Measurements from ENCODE around the gene FARS2.

The FARS2 gene

DNA sequence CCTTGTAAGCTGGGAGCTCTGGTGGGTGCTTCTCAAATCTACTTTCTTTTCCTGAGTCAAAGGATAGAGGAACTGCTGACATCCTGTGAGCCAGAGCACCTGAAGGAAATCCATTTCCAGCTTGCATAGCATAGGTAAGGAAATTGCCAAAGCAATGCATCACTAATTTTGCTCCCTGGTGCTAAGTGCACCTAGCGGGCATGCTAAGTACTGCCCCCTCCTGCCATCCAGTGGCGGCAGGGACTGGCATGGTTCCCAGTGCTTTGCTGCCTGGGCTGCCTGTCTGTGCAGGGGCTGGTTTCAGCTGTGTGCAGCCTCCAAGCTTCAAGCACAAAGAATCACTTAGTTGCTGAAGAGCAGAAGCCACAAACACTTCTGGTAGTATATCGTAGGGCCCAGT, 63.9 kb downstream of the FARS2 start:
- H3K4me3 ChIP-seq (ENCODE audit: low read length), result no peak overlapping the region
- H3K27me3 ChIP-seq (ENCODE audit: insufficient read depth, low read length), result no peaks in the 10 kb centered on the region
- H3K36me3 ChIP-seq (ENCODE audit: insufficient read depth, low read length), result peaks cover 5% of the 10 kb centered on the region
- no peaks in the 10 kb centered on the region for H3K4me1 ChIP-seq (ENCODE audit: insufficient read depth, low read length)
- no peak overlapping the region for H2AFZ ChIP-seq (ENCODE audit: low read depth, low read length)
- peaks cover 11% of the 10 kb centered on the region for H3K9me3 ChIP-seq (ENCODE audit: low read length)

DNA sequence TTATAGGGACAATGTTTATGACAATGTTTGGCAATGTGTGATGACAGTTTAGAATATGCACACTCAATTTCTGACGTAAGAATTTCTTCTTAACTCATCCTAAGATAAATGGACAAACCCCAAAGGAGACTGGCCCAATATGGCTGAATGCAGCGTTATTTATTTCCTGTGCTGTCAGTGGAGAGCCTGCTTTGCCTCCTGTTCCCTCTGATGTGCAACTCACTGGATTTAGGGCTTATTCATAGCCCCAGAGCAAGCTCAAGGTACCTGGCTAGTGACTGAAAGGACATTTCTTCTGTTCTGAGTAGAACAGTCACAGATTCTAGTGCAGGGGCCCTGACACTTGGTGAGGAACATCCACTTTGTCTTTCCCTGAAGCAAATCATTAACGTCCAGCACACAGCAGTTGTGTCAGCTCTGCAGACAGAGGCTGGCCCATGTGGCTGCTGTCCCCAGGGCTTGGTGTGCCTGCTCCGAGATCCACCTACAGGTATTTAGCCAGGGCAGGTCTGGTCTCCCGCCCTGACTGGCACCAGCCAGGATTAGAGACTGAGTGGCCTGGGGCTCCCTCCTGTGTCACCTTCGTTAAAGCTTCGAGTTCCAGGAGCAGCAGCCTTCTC, 64.8 kb downstream of the FARS2 start:
- H3K4me3 ChIP-seq (ENCODE audit: low read length), result no peak overlapping the region
- H3K4me1 ChIP-seq (ENCODE audit: insufficient read depth, low read length), result no peaks in the 10 kb centered on the region
- peaks cover 11% of the 10 kb centered on the region for H3K9me3 ChIP-seq (ENCODE audit: low read length)
- H2AFZ ChIP-seq (ENCODE audit: low read depth, low read length), result no peak overlapping the region
- H3K27me3 ChIP-seq (ENCODE audit: insufficient read depth, low read length), result no peaks in the 10 kb centered on the region
- peaks cover 5% of the 10 kb centered on the region for H3K36me3 ChIP-seq (ENCODE audit: insufficient read depth, low read length)

GRCh38 chr6:5328800-5329199, 67.5 kb downstream of the FARS2 start:
- Histone ChIP-seq H3K36me3 (ENCODE audit: insufficient read depth, low read length) (peaks cover 5% of the 10 kb centered on the region), H3K9me3 (ENCODE audit: low read length) (peaks cover 10% of the 10 kb centered on the region), H3K27me3 (ENCODE audit: insufficient read depth, low read length) (no peaks in the 10 kb centered on the region), H2AFZ (ENCODE audit: low read depth, low read length) (no peak overlapping the region), H3K4me1 (ENCODE audit: insufficient read depth, low read length) (peaks cover 1% of the 10 kb centered on the region), H3K4me3 (ENCODE audit: low read length) (no peak overlapping the region)

DNA sequence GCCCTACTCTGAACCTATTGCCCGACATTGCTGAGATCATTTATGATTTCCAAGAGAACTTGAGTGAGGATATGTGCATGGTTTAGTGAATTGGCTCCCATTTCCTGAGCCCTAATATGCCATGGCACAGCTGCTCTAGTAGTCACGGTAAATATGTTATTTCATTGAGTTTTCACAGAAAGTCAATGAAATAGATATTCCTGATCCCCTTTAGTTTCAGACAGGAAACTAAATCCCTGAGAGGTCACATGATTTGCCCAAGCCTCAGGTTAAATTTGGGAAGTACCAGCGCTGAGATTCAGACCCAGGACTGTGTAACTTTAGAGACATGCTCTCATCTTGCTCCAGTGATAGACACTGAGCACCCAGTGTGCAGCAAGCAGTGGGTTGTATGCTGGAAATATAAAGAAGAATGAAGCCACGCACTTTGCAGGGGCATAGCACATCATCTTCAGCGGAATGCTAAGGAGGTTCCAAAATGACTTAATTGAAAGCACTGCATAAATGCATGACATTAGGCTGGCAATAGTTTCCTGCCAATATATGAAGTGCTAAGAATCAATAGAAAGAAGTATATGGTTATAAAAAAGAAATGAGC, 70.6 kb downstream of the FARS2 start:
- Histone ChIP-seq H3K9me3 (ENCODE audit: low read length) (peaks cover 2% of the 10 kb centered on the region), H3K4me1 (ENCODE audit: insufficient read depth, low read length) (peaks cover 1% of the 10 kb centered on the region)

GRCh38 chr6:5333658-5334057, 72.3 kb downstream of the FARS2 start:
- no peaks in the 10 kb centered on the region for H3K36me3 ChIP-seq (ENCODE audit: insufficient read depth, low read length)

More for the DNA sequence above, 70.6 kb downstream of the FARS2 start:
- Histone ChIP-seq H3K36me3 (ENCODE audit: insufficient read depth, low read length) (no peaks in the 10 kb centered on the region), H3K4me3 (ENCODE audit: low read length) (no peak overlapping the region), H2AFZ (ENCODE audit: low read depth, low read length) (no peak overlapping the region), H3K27me3 (ENCODE audit: insufficient read depth, low read length) (no peaks in the 10 kb centered on the region)

GRCh38 chr6:5334341-5334740, 73.0 kb downstream of the FARS2 start:
- Histone ChIP-seq H3K27me3 (ENCODE audit: insufficient read depth, low read length) (no peaks in the 10 kb centered on the region), H2AFZ (ENCODE audit: low read depth, low read length) (no peak overlapping the region), H3K4me1 (ENCODE audit: insufficient read depth, low read length) (peaks cover 1% of the 10 kb centered on the region), H3K9me3 (ENCODE audit: low read length) (no peaks in the 10 kb centered on the region), H3K36me3 (ENCODE audit: insufficient read depth, low read length) (no peaks in the 10 kb centered on the region), H3K4me3 (ENCODE audit: low read length) (no peak overlapping the region)

More at GRCh38 chr6:5333658-5334057, 72.3 kb downstream of the FARS2 start:
- H3K4me3 ChIP-seq (ENCODE audit: low read length), result no peak overlapping the region
- H3K27me3 ChIP-seq (ENCODE audit: insufficient read depth, low read length), result no peaks in the 10 kb centered on the region
- no peaks in the 10 kb centered on the region for H3K9me3 ChIP-seq (ENCODE audit: low read length)
- no peak overlapping the region for H2AFZ ChIP-seq (ENCODE audit: low read depth, low read length)
- peaks cover 1% of the 10 kb centered on the region for H3K4me1 ChIP-seq (ENCODE audit: insufficient read depth, low read length)

DNA sequence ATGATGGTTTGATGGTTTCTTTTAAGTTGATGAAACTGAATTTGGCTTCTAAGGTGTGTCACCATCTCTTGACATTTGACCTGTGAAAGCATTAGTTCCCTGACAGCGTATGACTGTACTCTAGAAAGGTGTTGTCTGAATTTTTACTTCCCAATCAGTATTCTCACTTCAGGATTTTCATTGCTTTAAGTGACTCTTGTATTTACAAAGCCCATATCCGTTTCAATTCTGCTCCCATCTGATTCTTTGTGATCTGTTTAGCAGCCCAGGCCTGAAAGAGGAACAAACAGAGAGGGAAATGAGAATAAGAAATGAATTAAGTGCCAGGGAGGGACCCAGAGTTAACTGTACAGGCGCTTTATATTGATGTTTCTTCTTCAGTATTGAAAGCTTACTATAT, 73.7 kb downstream of the FARS2 start:
- peaks cover 1% of the 10 kb centered on the region for H3K4me1 ChIP-seq (ENCODE audit: insufficient read depth, low read length)
- H3K36me3 ChIP-seq (ENCODE audit: insufficient read depth, low read length), result no peaks in the 10 kb centered on the region
- H3K4me3 ChIP-seq (ENCODE audit: low read length), result no peak overlapping the region
- no peaks in the 10 kb centered on the region for H3K27me3 ChIP-seq (ENCODE audit: insufficient read depth, low read length)
- H2AFZ ChIP-seq (ENCODE audit: low read depth, low read length), result no peak overlapping the region
- no peaks in the 10 kb centered on the region for H3K9me3 ChIP-seq (ENCODE audit: low read length)

GRCh38 chr6:5337573-5337972, 76.3 kb downstream of the FARS2 start:
- no peaks in the 10 kb centered on the region for H3K4me1 ChIP-seq (ENCODE audit: insufficient read depth, low read length)
- no peak overlapping the region for H3K4me3 ChIP-seq (ENCODE audit: low read length)
- H3K9me3 ChIP-seq (ENCODE audit: low read length), result no peaks in the 10 kb centered on the region
- H2AFZ ChIP-seq (ENCODE audit: low read depth, low read length), result no peak overlapping the region
- no peaks in the 10 kb centered on the region for H3K36me3 ChIP-seq (ENCODE audit: insufficient read depth, low read length)
- H3K27me3 ChIP-seq (ENCODE audit: insufficient read depth, low read length), result no peaks in the 10 kb centered on the region

DNA sequence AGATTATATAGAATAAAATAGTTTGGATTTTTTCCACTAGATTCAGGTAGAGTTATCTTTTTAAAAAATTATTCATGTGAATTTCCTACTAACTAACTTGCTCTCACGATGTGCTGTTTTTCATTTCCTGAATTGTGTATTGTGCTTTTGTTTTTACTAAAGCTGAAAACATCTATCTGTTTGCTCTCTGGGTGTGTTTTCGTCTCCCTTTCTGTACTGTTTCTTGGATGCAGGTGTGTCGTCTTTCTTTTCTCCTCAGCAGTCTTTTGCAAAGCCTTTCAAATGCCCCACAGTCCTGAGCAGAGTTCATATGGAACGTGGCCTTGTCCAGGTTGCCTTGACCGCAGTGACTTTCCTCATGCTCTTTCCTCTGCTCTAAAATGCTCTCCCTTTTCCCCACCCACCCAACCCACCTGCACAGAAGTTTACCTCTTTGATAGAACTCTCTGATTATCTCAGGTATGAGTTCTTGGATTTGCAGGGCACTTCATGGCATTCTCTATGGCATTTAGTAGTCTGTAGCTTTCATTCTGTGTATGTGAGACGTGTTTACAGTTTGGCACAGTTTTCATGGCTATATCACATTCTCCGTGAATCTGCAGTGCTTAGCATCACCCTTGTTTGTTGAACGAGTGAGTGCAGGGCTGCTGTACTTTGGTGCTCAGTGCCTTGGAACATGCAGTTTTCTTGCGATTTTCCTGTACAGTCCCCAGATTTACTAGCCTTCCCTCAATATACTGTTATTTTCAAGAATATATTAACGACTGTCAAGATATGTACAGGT, 77.1 kb downstream of the FARS2 start:
- no peaks in the 10 kb centered on the region for H3K4me1 ChIP-seq (ENCODE audit: insufficient read depth, low read length)
- H3K27me3 ChIP-seq (ENCODE audit: insufficient read depth, low read length), result no peaks in the 10 kb centered on the region
- H2AFZ ChIP-seq (ENCODE audit: low read depth, low read length), result no peak overlapping the region
- H3K9me3 ChIP-seq (ENCODE audit: low read length), result no peaks in the 10 kb centered on the region
- H3K4me3 ChIP-seq (ENCODE audit: low read length), result no peak overlapping the region
- H3K36me3 ChIP-seq (ENCODE audit: insufficient read depth, low read length), result no peaks in the 10 kb centered on the region

GRCh38 chr6:5339786-5340185, 78.5 kb downstream of the FARS2 start:
- Histone ChIP-seq H3K36me3 (ENCODE audit: insufficient read depth, low read length) (no peaks in the 10 kb centered on the region), H3K4me3 (ENCODE audit: low read length) (no peak overlapping the region), H2AFZ (ENCODE audit: low read depth, low read length) (no peak overlapping the region), H3K27me3 (ENCODE audit: insufficient read depth, low read length) (no peaks in the 10 kb centered on the region), H3K9me3 (ENCODE audit: low read length) (no peaks in the 10 kb centered on the region), H3K4me1 (ENCODE audit: insufficient read depth, low read length) (no peaks in the 10 kb centered on the region)

DNA sequence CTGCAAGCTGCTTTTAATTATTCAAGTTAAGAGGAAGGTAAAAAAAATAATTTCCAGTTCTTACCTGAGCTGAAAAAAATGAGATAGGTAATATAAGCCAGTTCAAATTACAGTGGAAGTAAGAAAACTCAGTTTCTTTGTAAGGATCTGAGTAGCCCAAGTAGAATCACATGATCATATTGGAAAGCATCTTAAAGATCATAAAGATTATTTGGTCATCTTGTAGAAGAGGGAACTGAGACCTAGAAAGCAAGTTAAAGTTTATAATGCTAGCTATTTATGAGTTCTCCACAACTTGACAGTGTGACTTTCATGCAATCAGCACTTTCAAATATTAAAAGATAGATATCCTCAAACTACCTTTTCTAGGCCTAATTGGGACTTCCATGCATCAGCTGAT, 80.5 kb downstream of the FARS2 start:
- H2AFZ ChIP-seq (ENCODE audit: low read depth, low read length), result no peak overlapping the region
- no peaks in the 10 kb centered on the region for H3K9me3 ChIP-seq (ENCODE audit: low read length)
- no peaks in the 10 kb centered on the region for H3K4me1 ChIP-seq (ENCODE audit: insufficient read depth, low read length)
- no peaks in the 10 kb centered on the region for H3K36me3 ChIP-seq (ENCODE audit: insufficient read depth, low read length)
- no peaks in the 10 kb centered on the region for H3K27me3 ChIP-seq (ENCODE audit: insufficient read depth, low read length)
- no peak overlapping the region for H3K4me3 ChIP-seq (ENCODE audit: low read length)

DNA sequence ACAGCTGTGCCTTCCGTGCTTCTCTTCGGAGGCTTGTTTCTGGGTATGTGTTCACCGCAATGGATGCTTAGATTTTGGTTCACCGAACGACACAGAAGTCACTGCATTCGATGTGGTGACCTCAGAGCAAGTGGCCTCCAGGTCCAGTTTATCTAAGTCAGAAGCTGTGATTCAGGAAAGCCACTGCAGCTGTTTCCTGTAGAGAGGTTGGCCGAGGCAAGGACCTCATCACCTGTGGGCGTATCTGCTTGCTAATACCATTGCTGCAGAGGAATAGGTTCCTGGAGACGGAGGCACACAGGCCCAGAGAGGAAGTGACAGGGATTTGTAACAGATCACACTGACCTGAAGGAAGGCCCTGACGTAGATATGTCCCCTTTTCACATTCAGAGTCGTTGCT, 82.7 kb downstream of the FARS2 start:
- Histone ChIP-seq H3K36me3 (ENCODE audit: insufficient read depth, low read length) (no peaks in the 10 kb centered on the region), H3K4me1 (ENCODE audit: insufficient read depth, low read length) (no peaks in the 10 kb centered on the region), H3K27me3 (ENCODE audit: insufficient read depth, low read length) (no peaks in the 10 kb centered on the region), H3K4me3 (ENCODE audit: low read length) (no peak overlapping the region), H2AFZ (ENCODE audit: low read depth, low read length) (no peak overlapping the region), H3K9me3 (ENCODE audit: low read length) (no peaks in the 10 kb centered on the region)

DNA sequence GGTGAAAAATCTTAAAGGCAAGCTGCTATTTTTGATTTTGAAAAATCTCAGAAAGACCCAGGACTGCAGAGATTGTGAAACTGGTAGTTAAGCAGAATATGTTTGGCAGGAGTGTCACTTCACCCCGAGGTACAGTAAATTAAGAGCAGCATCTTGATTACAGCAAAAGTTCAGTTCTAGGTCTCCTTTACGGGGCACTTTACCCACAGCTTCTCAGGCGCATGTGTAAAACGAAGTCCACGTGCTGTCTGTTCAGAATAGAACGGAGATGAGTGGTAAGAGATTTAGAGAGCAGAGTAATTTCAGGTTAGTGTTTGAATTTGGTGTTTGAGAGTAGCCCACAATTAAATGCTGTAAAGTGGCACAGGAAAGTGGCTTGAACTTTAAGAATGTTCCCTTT, 84.0 kb downstream of the FARS2 start:
- Histone ChIP-seq H3K4me1 (ENCODE audit: insufficient read depth, low read length) (no peaks in the 10 kb centered on the region), H3K9me3 (ENCODE audit: low read length) (no peaks in the 10 kb centered on the region), H3K36me3 (ENCODE audit: insufficient read depth, low read length) (no peaks in the 10 kb centered on the region), H3K4me3 (ENCODE audit: low read length) (no peak overlapping the region), H3K27me3 (ENCODE audit: insufficient read depth, low read length) (no peaks in the 10 kb centered on the region), H2AFZ (ENCODE audit: low read depth, low read length) (no peak overlapping the region)

All from neuron (in vitro differentiated cells).